OCI-LY7 (cell line): ENCODE data around the gene KRT23.

Experiments used
- EZH2phosphoT487 ChIP-seq: fragments of 200-600 bp; sonication (generic); IDR thresholded peaks from 2 replicates; pipeline ENCODE4 v1.6.1; 2018; ENCODE audit warnings: low read depth, borderline replicate concordance, mild to moderate bottlenecking, mixed run types, antibody characterized with exemption, low read length, moderate library complexity, mixed read lengths
- TF ChIP-seq, protein P1 (sequence below): fragments of 200-600 bp; sonication (generic); conservative IDR thresholded peaks from 2 replicates; pipeline ENCODE4 v1.5.1; 2014; ENCODE audit warnings: mild to moderate bottlenecking, antibody characterized with exemption, low read length, moderate library complexity, mixed read lengths

DNA sequence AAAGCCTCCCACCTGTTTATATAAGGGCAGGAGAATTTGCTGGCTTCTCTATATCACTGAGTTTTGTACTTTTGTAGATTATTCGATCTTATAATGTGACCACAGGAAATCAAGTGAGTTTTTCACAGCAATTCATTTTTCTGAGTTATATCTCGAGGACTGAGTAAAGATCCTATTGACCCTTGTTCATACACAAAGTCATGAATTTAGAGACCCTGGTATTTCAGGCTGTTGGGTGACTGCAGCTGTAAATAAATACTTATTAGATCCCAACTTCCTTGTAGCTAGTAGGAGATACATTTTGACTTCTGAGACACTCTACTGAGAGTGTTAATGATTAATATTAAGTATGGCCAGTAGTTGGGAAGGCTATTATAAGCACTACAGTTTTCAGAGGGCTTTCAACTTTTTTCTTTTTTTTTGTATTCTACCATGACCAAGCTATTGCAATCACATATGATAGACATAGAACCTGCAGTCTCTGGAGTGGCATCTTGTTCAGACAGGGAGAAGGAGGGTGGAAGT, 49.2 kb downstream of the KRT23 start:
- TF ChIP-seq, protein P1, sequence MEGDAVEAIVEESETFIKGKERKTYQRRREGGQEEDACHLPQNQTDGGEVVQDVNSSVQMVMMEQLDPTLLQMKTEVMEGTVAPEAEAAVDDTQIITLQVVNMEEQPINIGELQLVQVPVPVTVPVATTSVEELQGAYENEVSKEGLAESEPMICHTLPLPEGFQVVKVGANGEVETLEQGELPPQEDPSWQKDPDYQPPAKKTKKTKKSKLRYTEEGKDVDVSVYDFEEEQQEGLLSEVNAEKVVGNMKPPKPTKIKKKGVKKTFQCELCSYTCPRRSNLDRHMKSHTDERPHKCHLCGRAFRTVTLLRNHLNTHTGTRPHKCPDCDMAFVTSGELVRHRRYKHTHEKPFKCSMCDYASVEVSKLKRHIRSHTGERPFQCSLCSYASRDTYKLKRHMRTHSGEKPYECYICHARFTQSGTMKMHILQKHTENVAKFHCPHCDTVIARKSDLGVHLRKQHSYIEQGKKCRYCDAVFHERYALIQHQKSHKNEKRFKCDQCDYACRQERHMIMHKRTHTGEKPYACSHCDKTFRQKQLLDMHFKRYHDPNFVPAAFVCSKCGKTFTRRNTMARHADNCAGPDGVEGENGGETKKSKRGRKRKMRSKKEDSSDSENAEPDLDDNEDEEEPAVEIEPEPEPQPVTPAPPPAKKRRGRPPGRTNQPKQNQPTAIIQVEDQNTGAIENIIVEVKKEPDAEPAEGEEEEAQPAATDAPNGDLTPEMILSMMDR, result no peak
- no peak for TF ChIP-seq EZH2phosphoT487
